Parathyroid adenoma (tissue), 2 donors: ENCODE measurements around the gene PRKCE.
A peak's percentile ranks its signal among the peaks of the same experiment; 100 is the strongest.

Experiments used
- H2AFZ ChIP-seq: fragments of 300-600 bp; sonication (generic); one replicate; pipeline ENCODE4 v1.7.0; 2017; ENCODE audit warnings: antibody characterized with exemption, mild to moderate bottlenecking
- H3K27ac ChIP-seq: fragments of 300-600 bp; sonication (generic); one replicate; pipeline ENCODE4 v1.7.0; 2017
- H3K27me3 ChIP-seq: fragments of 300-600 bp; sonication (generic); one replicate; pipeline ENCODE4 v1.7.0; 2017; ENCODE audit warnings: low read length; ENCODE audit not compliant: control insufficient read depth, insufficient read depth
- H3K36me3 ChIP-seq: fragments of 300-600 bp; sonication (generic); one replicate; pipeline ENCODE4 v1.7.0; 2017; ENCODE audit warnings: low read length; ENCODE audit not compliant: control insufficient read depth, insufficient read depth
- H3K4me1 ChIP-seq: fragments of 300-600 bp; sonication (generic); one replicate; pipeline ENCODE4 v1.7.0; 2017; ENCODE audit warnings: control low read depth
- H3K4me2 ChIP-seq: fragments of 300-600 bp; sonication (generic); one replicate; pipeline ENCODE4 v1.7.0; 2017; ENCODE audit warnings: low read length
- H3K4me3 ChIP-seq: fragments of 300-600 bp; sonication (generic); one replicate; pipeline ENCODE4 v1.7.0; 2017; ENCODE audit warnings: low read depth, low read length
- H3K79me2 ChIP-seq: fragments of 300-600 bp; sonication (generic); one replicate; pipeline ENCODE4 v1.7.0; 2017; ENCODE audit warnings: control low read depth
- H3K9ac ChIP-seq: fragments of 300-600 bp; sonication (generic); one replicate; pipeline ENCODE4 v1.7.0; 2017; ENCODE audit warnings: mild to moderate bottlenecking
- H3K9me3 ChIP-seq: fragments of 300-600 bp; sonication (generic); one replicate; pipeline ENCODE4 v1.7.0; 2017; ENCODE audit warnings: low read length; ENCODE audit not compliant: control insufficient read depth
- CTCF ChIP-seq: fragments of 300-600 bp; sonication (generic); IDR thresholded peaks from one replicate; pipeline ENCODE4 v1.7.0; 2017; ENCODE audit warnings: antibody characterized with exemption, mild to moderate bottlenecking
- donor health status: primary hyperparathyroidism.

PRKCE gene

GRCh38 chr2:45918463-45919159 is 267.1 kb downstream of the PRKCE start:
- H3K4me2 ChIP-seq, result no peak overlapping the region
- no peaks in the 10 kb centered on the region for H3K36me3 ChIP-seq
- peaks cover 52% of the 10 kb centered on the region for H3K79me2 ChIP-seq
- no peaks in the 10 kb centered on the region for H3K9me3 ChIP-seq
- H3K4me1 ChIP-seq, result peaks cover 13% of the 10 kb centered on the region
- TF ChIP-seq CTCF, result no peak
- no peak overlapping the region for H3K4me3 ChIP-seq
- no peaks in the 10 kb centered on the region for H3K27me3 ChIP-seq
- H2AFZ ChIP-seq, result no peak overlapping the region
- no peak overlapping the region for H3K27ac ChIP-seq
- H3K9ac ChIP-seq, result no peak overlapping the region

GRCh38 chr2:45919160-45919650 is 267.7 kb downstream of the PRKCE start:
- H3K4me3 ChIP-seq, result no peak overlapping the region
- H3K9me3 ChIP-seq, result no peaks in the 10 kb centered on the region
- no peak overlapping the region for H3K27ac ChIP-seq
- no peaks in the 10 kb centered on the region for H3K36me3 ChIP-seq
- no peak overlapping the region for H2AFZ ChIP-seq
- no peak overlapping the region for H3K9ac ChIP-seq
- no peak overlapping the region for H3K4me2 ChIP-seq
- no peaks in the 10 kb centered on the region for H3K27me3 ChIP-seq
- peaks cover 13% of the 10 kb centered on the region for H3K4me1 ChIP-seq
- TF ChIP-seq CTCF, result no peak
- H3K79me2 ChIP-seq, result peaks cover 52% of the 10 kb centered on the region

DNA sequence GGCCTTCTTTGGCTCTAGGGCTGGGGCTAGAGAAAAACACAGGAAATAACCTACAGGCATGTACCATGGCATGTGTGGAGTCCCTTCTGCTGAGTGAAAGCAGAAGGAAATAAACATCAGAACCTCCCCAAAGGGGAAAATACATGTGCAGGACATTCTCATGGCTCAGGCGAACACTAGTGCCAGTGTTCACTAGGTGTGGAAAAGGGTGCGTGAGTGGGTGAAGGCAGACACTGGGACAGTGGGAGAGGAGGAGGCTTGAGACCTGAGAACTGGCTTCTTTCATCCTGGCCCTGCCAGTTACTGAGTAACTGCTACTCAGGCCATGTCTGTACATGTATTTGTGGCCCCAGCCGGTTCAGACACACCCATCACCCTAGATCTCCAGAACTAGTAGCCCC is 268.2 kb downstream of the PRKCE start:
- no peaks in the 10 kb centered on the region for H3K27me3 ChIP-seq
- H3K4me2 ChIP-seq, result no peak overlapping the region
- H3K79me2 ChIP-seq, result peaks cover 47% of the 10 kb centered on the region
- no peak overlapping the region for H3K9ac ChIP-seq
- peaks cover 13% of the 10 kb centered on the region for H3K4me1 ChIP-seq
- no peak overlapping the region for H2AFZ ChIP-seq
- no peak overlapping the region for H3K4me3 ChIP-seq
- H3K27ac ChIP-seq, result no peak overlapping the region
- no peaks in the 10 kb centered on the region for H3K36me3 ChIP-seq
- no peak for TF ChIP-seq CTCF
- H3K9me3 ChIP-seq, result no peaks in the 10 kb centered on the region

- Histone ChIP-seq H3K79me2 (peaks cover 38% of the 10 kb centered on the region), H3K4me1 (peaks cover 22% of the 10 kb centered on the region), H3K36me3 (no peaks in the 10 kb centered on the region), H3K4me2 (no peak overlapping the region), H3K9me3 (no peaks in the 10 kb centered on the region), H3K27ac (peak overlapping the region; percentile 1), H3K9ac (no peak overlapping the region), H2AFZ (no peak overlapping the region), H3K27me3 (no peaks in the 10 kb centered on the region), H3K4me3 (no peak overlapping the region)
- TF ChIP-seq CTCF, result no peak
Observed at GRCh38 chr2:45921921-45922320, 270.4 kb downstream of the PRKCE start.

DNA sequence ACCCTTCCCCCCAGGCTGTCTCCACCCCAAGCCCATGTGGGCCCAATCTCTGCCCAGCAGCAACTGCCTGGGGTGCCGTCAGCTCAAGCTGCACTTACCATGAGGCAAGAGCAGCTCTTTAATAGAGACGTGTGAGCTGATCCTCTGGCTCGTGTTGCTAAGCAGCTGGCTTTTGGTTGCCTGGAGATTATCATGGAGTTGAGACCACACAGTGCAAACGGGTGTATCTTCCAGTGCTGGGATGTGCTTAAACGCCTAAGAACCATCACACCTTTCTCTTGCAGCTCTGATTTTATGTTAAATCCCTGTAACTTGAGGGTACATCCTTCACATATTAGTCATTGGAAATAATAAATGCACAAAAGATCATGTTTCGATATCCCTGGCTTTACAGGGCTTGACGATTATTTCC is 271.1 kb downstream of the PRKCE start:
- Histone ChIP-seq H3K4me1 (peaks cover 22% of the 10 kb centered on the region), H3K9ac (no peak overlapping the region), H3K4me2 (no peak overlapping the region), H3K27ac (peak overlapping the region; percentile 35), H2AFZ (no peak overlapping the region), H3K4me3 (no peak overlapping the region), H3K36me3 (no peaks in the 10 kb centered on the region), H3K27me3 (no peaks in the 10 kb centered on the region), H3K79me2 (peaks cover 35% of the 10 kb centered on the region), H3K9me3 (no peaks in the 10 kb centered on the region)
- no peak for TF ChIP-seq CTCF
